Amniotic epithelial cell (primary cell): ENCODE measurements around the gene RAD9A.

Source experiments
- DNase-seq: peaks from one replicate; pipeline ENCODE4 v3.0.0-alpha.2; 2010; ENCODE audit warnings: low read depth

The RAD9A gene

DNA sequence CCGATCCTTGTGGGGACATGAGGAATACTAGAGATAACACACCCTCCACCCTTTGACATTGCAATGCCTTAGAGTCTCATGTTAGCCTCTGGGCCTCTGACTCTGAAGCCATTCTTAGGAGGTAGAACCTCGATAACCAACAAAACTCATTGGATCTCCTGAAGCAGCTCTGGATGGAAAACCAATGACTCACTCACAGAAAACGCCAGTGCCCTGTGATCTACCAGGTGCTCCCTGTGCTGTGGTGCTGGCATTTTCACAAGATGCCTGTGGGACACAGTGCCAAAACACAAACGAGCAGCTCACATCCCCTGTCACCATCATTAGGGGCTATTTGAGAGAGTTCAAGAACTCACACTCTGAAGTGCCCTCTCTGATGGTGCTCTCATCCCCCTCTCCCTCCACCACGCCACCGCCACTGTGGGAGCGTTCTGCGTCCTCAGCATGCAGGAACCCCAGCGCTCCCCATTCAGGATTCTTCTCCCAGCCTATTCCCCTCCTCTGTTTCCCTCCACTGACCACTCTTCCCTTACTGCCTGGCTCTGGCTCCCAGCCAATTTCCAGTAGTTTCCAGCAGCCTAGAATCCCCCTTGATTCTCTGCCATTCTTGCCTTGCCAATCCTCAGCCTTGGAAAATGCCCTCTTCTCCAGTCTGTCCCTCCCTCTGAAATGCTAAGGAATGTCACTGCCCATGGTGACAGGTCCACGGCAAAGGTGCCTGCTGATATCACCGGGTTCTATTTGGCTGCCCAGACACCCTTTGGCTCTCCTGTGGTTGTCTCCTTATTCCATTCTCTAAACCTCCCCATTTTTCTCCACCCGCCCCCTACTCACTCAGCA lies 33.7 kb upstream of the RAD9A start:
- DNase-seq, result peak; percentile 72

DNA sequence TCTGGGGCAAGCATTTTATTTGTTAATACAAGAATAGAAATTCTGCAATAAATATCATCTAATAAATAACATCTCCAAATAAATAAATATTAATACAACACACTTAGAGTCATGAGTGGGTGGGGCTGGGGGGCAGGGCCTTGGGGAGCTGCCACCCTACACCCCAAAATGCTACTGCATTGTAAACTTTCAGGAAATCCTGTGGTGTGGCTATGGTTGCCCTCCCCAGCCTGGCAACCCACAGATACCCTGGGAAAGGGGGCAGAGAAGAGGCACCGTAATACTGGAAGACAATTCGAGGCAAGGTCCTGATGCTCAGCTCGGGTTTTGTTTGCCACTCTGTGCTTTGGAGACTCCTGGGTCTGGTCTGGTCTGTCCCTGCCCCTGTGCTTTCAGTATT lies 27.6 kb upstream of the RAD9A start:
- no peak for DNase-seq

DNA sequence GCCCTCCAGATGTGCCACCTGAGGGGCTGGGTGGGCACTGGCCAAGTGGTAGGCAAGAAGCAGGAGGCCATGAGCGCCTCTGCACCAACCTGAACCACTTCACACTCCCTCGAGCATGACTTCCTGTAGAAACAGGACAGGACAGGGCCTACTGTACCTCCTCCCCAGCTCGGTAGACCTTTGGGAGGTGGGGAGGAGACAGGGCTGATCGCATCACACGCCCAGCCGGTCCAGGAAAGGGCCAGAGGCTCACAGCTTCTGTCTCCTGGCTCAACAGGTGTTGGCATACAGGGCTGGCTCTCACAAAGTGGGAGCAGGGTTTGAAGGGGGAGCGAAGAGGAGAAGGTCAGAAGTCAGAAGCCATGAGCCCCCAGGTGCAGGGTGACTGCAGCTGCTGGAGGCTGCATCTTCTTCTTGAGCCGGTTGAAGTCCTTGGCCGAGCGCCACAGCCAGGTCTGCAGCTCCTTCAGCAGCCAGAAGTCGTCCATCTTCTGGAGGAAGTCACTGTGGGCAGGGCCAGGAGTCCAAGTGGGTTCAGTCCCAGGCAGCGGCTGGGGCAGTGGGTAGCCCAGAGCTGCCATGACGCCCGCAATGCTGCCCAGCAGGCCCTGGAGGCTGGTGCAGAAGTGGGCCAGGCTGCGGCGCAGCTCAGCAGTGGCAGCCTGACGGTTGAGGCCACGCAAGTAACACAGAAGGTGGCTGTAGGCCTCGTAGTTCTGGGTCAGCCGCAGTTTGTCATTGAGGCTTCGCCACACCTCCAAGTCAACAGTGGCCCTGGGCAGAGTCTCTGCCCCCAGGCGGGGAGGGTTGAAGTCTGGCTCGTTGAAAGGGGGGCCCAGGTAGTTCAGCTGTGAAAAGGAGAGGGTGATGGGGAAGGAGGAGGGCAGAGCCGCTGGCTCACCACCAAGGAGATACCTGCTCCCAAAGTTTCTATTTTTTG lies 26.7 kb upstream of the RAD9A start:
- no peak for DNase-seq

DNA sequence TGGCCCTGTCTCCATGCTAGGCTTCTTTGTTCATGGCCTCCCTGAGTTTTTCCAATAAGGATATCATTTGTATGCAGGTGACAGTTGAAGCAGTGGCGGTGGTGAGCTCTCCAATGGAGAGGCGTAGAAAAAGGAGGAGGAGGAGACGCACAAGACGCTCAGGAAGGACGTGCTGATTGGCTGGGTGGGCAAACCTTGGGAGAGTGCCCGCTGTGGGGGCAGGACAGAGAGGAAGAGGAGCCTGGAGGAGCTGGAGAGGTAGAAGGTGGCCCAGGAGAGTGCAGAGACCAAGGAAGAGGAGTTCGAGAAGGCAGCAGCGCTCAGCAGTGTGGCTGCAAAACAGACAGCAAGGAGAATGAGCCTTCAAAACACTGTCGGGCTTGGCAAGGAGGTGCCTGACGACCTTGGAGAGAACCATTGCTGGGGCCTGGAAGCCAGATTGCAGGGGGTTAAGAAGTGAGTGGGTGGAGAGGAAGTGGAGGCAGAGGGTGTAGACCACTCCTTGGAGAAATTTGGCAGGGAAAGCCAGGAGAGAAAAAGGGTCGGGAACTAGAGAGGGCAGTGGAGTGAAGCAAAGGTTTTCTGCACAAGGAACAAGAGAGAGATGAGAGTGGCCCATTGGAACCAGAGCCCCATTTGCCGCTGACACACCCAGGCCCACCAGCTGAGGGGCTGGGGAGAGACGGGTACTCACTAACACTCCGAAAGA lies 25.9 kb upstream of the RAD9A start:
- DNase-seq, result no peak

DNA sequence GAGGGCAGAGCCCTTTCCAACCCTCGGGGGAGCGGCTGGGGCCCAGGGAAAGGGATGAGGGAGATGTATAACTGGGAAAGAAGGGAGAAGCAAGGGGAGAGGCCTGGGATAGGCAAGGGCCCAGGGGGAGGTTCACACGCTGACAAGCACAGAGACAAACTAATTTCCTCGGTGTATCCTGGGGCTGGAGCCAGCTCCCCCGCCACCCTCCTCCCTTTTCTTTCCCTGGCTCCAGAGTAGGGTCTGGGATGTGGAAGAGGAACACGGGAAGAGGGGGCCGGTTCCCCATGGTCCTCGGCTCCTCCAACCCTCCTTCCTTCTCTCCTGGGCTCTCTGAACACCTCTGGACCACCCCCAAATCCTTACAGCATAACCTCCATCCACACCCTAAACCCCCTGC lies 25.2 kb upstream of the RAD9A start:
- peak; percentile 75 for DNase-seq

DNA sequence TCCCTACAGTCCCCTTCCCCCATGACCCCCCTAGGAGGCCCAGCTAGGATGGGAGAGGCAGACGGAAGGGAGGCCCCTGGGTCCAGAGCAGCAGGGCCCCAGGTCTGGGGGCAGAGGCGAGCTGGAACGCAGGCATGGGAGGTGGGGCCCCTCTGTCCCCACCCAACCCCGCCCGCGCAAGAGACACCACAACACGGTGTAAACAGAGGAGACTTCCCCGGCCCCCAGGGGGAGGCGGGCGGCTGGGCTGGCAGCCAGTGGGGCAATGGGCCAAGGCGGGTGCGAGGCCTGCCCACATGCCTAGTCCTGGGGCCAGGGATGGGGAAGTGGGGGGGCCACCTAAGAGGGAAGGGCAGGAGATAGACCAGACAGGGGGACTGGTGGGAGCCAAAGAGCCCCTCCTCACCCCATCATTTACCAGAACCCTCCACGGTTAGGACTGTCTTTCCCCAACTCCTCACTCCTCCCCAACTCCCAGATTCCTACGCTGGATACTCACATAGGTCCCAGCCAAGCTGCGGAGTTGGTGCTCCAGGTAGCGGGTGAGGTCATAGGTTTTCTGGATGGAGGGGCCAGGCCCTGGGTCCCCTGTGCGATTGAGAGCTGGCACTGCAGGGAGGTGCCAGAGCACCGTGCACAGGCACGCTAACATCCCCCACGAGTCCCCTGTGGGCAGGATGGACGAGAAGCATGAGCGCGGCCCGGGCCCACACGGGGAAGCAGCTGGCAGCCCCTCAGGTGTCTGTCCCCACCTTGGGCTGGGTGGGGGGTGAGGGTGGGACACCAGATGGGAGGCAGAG lies 24.6 kb upstream of the RAD9A start:
- DNase-seq, result peak; percentile 65

DNA sequence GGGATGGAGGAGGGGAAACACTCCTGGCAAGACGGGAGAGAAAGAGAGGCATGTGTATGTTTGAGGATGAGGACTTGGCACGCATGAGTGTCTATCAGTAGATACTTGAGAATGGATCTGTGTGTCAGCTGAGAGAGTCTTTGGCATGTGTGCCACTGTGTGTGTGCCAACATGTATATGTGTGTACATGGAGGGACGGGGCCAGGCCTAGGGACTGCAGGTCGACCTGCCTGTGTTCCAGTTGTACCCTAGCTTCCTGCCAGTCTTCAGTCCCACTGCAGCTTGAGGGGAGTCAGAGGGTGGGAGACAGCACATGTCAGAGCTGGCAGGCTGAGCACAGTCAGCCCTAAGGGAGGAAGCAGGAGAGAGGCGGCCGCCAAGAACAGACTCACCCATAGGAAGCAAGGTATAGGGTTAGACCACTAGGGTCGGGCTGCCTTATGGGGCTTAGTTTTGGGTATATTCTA lies 24.0 kb upstream of the RAD9A start:
- no peak for DNase-seq

DNA sequence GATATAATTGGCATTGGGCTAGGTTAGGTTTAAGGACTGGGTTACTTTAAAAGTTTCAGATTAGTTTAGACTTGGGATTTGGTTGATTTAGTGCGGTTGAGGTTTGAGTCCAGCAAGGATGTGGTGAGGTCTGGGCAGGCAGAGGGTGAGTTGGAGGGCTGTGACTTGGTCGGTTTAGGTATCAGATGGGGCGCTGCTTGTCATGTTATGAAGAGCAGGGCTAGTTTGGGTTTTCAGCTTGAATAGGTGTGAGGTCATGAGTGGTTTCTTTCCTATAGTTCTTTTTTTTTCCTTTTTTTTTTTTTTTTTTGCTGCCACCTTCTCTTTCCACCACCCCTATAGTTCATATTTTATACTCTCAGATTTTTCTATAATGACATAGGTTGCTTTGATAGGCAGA lies 23.2 kb upstream of the RAD9A start:
- DNase-seq, result no peak

DNA sequence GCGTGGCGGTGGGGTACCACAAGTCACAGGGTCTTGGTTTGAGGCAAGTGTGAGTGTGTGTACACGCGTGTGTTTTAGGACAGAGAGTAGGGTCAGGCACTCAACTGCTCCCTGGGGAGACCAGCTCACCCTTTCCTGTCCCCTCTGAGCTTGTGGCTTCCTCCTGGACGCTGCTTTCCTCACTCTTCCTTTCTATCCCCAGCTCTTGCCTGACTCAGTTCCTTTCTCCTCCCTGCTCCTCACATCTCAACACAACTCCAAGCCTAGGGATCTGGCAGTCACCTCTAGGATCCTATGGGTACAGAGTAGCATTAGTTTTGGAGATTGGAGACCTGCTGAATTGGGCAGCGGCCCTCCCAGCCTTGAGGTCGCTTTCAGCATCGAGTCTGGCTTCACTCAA lies 22.5 kb upstream of the RAD9A start:
- no peak for DNase-seq

DNA sequence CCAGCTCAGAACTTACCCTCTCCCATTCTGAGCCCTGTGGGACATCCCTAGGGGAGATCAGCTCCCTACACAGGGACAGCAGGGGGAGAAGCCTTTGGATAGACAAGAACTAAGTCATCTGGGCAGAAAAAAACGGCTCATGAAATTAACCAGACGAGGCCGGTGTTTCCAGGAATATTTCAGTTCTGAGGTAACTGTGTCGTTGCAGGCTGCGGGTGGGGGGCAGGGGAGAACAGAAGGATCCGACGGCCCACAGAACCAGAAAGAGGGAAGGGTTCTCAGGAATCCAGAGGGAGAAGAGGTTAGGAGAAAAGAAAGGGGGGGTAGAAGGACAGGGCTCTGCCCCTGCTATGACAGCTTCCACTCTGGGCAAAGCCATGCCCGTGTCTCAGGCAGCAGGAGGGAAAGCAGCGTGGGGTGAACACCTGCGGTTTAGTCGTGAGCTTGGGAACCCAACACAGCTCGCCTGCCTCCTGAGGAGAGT lies 21.9 kb upstream of the RAD9A start:
- DNase-seq, result peak; percentile 89

DNA sequence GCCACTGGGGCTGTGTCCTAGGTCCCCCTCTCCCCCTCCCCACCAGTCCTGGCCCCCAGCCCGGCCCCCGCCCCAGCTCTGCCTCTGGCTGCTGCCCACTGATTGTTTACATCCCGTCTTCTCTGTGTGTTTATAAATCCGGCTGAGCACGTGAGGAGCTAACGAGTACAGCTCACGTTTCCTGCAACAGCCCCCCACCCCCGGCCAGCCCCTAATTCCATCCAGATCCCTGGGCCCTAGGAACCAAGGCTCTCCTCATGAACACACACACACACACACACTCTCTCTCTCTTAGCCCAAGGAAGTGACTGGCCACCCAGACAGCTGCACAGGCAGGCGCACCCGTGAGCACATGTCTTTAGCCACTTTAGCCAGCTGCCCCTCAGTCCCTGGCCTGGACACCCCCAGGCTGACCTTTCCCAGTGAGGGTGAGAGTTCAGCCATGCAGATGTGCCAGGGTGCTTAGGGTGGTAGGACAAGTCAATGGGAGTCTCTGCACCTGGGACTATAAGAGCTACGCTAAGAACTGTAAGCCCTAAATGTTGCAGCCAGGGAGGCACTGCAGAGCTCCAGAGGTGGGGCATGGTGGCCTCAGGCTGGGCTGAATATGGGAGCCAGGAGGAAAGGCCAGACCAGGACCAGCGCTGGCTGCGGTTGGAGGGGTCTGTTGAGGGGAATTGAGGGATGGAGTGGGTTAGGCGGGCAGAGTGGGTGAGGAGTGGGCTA lies 21.3 kb upstream of the RAD9A start:
- DNase-seq, result peak; percentile 61

DNA sequence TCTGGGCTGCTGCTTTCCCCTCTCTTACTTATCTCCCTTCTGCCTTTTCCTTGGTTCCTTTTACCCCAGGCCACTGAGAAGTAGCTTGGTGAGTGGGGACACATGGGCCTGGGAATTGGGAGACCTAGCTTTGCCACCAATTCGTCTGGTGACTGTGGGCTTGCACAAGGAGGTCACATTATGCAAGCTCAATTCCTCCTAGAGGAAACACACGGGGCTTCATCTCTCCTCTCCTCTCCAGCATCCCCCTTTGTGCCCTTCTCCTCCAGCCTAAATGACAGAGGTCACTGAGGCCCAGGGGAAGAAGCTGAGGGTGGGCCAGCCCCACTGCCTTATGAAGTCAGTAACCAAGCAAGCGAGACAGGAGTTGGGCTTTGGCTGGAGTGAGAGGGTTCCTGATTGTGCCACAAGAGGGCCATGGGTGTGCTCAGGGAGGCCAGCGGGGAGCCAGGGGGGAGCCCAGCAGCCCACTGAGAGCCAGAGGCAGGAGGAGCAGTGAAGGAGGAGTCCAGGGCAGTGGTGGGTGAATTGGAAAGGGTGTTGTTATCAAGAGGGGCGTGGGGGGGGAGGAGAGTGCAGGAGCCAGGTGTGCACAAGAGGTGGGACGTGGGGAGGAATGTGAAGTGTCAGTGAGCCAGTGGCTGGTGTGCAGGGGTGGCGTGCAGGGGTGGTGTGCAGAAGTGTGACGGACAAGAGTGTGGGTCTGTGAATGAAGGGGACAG lies 20.4 kb upstream of the RAD9A start:
- DNase-seq, result peak; percentile 43

DNA sequence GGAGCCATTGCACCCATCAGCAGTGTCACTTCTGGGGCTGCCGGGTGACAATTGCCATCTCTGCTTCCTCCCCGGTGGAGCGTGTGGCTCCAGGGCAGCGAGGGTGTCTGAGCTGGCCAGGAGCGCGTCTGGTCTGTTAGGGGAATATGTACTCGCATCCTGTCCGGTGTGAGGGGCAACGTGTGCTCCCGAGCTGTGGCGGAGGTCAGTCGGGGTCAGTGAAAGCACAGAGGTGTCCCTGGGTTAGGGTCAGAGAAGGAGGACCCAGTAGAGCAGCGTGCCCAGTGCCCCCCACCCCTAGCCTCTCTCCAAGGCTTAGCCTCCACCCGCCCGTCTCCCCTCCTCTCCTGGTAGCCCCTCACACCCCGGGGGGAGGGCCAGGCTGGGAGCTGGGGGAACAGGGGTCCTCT lies 19.9 kb upstream of the RAD9A start:
- no peak for DNase-seq

DNA sequence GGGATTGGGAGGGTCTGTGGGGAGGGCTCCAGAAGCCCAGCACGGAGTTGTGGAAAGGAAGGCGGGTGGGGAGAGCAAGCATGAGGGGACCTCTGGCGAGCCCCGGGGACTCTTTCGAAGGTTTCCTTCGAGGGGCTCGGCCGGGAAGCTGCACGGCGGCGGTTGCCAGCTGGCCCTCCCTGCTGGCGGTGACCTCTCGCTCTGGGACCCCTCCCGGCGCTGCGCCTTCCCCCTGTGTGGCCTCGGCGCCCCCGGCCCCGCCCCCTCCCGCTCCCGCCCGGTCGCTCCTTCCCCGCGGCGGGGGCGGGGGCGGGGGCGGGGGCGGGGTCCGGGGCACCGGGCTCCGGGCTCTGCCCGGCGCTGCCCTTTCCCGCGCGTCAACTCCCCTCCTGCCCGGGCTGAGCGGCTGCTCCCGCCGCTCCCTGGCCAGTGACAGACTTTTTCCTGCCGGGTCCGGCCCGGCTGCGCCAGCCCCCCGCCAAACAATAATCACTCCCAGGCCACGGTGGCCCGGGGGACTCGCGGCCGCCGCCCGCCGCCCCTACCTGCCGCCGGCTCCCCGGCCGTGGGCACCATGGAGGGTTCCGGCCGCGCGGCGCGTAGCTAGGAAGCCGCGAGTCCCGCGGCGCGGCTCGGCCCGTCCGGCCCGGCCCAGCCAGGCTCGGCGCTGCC lies 19.3 kb upstream of the RAD9A start:
- no peak for DNase-seq

DNA sequence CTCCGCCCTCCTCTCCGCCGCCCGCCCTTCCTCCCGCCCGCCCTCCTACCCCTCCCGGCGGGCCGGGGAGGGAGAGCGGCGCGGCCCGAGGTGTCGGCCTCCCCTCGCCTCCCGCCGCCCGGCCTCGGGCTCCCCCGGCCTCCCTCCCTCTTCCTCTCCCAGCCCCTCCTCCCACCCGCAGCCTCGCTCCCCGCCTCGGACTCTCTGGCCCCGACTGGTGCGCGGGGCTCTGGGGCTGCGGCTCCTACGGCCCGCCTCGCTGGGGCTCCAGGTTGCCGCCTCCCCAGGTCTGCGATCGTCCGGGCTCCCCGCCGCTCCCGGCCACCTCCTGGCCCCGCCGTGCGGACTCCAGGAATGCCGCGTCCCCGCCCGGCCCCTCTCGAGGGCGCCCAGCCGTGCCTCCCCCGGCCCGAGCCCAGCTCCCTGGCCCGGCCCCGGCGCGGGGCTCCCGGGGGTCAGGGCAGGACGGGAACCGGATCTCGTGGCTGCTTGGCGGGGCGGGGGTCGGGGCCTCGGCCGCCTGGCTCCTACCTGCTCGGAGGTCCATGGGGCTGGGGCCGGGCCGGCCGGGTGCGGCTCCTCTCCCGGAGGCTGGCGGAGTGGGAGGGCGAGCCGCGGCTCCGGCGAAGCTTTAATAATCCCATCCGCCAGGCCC lies 18.7 kb upstream of the RAD9A start, which contains the start of gene CLCF1:
Gene CLCF1, minus strand, starts transcription at position 606 of the 655 bp plus-strand sequence. Its CDS starts 59 bp downstream, at position 547.
- peak; percentile 73 for DNase-seq

DNA sequence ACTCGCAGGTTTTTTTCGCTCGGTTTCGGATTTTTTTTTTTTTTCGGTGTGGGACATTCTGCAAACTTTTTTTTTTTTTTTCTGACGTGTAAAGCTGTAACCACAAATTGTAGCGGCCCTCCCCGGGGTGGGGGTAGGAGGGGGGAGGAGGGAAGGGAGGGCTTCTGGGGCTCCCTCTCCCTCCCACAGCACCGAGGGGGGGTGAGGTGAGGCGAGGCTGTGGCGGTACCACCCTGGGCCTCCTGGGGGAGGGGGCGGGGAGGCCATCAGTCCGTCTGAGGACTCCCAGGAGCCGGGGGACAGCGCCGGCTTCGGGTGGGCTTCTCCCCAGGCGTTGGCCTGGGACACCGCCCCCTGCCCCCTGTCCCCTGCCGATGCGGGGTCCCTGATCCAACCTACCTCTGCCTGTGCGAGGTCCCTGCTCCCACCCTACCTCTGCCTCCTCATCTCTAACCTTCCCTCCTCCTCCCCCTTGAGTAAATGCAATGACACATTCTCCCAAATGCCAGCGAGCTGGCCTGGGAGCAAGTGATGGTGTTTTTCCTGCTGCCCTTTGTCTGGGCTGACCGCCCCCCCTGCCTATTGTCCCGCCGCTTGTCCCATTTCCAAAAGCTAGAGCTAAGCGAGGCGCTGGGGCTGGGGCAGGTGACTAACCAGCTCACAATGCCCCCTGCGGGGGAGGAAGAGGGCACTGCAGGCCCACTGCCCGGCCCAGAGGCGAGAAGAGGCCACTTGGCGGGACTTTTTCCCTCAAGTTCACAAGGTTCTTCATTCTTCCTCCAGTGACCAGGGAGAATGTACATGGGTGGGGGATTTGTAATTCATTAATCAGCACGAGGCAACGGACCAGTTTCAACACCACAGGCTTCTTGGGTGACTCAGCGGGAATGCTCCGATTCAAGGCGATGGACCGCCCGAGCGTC lies 17.9 kb upstream of the RAD9A start:
- peak; percentile 98 for DNase-seq

DNA sequence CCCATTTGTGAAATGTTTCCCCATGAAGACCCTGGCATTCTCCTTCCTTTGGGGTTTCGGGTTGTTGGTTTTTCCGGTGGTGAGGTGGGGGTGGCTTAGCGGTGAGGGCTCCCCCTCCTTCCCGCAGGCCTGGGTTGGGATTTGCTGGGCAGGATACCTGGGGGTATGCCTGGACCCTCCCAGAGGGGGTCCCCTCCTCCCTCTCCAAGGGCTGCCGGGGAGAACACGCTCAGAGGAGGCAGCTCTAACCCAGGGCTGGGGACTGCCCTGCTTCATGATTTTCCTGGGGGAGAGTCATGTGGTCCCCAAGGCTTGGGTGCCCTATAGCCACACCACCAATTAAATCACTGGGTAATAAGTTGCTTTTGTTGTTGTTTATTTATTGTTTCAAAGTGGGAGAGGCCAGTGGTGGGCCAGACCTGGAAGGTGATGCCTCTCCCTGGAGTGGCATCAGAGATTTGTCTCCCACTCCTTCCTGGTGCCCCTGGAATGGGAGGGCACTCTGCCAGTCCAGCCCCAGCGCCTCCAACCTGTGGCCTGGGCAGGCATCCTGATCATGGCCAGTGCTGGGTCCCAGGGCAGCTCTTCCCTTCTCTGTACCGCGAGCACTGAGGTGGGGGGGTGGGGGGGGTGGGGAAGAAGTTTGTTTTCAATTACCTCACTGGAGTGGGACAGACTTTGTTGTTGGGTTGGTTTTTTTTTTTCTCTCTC lies 17.1 kb upstream of the RAD9A start:
- DNase-seq, result no peak
